HG03108 (cell line): ENCODE data around the gene ASB16.

Experiments used
- ATAC-seq: cut with Tn5 transposase; IDR thresholded peaks from one replicate; pipeline ENCODE4 v1.9.1; 2021; ENCODE audit warnings: moderate library complexity; ENCODE audit not compliant: unreplicated experiment

Gene ASB16

GRCh38 chr17:44206825-44207155 is 36.3 kb downstream of the ASB16 start:
- no peak for ATAC-seq

GRCh38 chr17:44207319-44207718 is 36.8 kb downstream of the ASB16 start:
- no peak for ATAC-seq

- no peak for ATAC-seq
Measured at GRCh38 chr17:44207743-44208142, 37.2 kb downstream of the ASB16 start.

GRCh38 chr17:44209786-44210341 is 39.4 kb downstream of the ASB16 start:
- no peak for ATAC-seq

GRCh38 chr17:44210342-44211192 is 40.1 kb downstream of the ASB16 start:
- ATAC-seq = peak; percentile 76

- no peak for ATAC-seq
Measured at GRCh38 chr17:44211281-44212265, 41.1 kb downstream of the ASB16 start.

- no peak for ATAC-seq
Measured at GRCh38 chr17:44212507-44213402, 42.3 kb downstream of the ASB16 start.

- no peak for ATAC-seq
Measured at GRCh38 chr17:44213403-44214229, 43.1 kb downstream of the ASB16 start.

GRCh38 chr17:44214230-44214494 is 43.7 kb downstream of the ASB16 start:
- ATAC-seq = no peak

GRCh38 chr17:44214896-44215295 is 44.4 kb downstream of the ASB16 start:
- no peak for ATAC-seq

GRCh38 chr17:44216173-44216572 is 45.7 kb downstream of the ASB16 start:
- ATAC-seq = no peak

- no peak for ATAC-seq
Measured at GRCh38 chr17:44216694-44217093, 46.2 kb downstream of the ASB16 start.

GRCh38 chr17:44217738-44218343 is 47.3 kb downstream of the ASB16 start:
- no peak for ATAC-seq

- ATAC-seq = peak; percentile 23
Measured at GRCh38 chr17:44218344-44219107, 48.0 kb downstream of the ASB16 start.

- peak; percentile 27 for ATAC-seq
Measured at GRCh38 chr17:44219108-44219615, 48.7 kb downstream of the ASB16 start.

GRCh38 chr17:44219616-44220212 is 49.2 kb downstream of the ASB16 start, which contains the start of gene UBTF:
Gene UBTF (minus strand): TSS chr17:44219675. CDS start chr17:44218229, 1,446 bp downstream.
- peak; percentile 9 for ATAC-seq

- ATAC-seq = no peak
Measured at GRCh38 chr17:44220213-44221083, 49.9 kb downstream of the ASB16 start.
